Brain pericyte (primary cell): ENCODE results near the gene STRN3.
"Not testable (repeated sequence)": the region's sequence is repeated elsewhere in the genome, so short reads cannot be mapped to it uniquely, and the experiment has no call there.

ENCODE experiments used
- DNase-seq: peaks from one replicate; pipeline ENCODE4 v3.0.0-alpha.2; 2012; ENCODE audit warnings: low read depth, low spot score

STRN3 gene, protein sequence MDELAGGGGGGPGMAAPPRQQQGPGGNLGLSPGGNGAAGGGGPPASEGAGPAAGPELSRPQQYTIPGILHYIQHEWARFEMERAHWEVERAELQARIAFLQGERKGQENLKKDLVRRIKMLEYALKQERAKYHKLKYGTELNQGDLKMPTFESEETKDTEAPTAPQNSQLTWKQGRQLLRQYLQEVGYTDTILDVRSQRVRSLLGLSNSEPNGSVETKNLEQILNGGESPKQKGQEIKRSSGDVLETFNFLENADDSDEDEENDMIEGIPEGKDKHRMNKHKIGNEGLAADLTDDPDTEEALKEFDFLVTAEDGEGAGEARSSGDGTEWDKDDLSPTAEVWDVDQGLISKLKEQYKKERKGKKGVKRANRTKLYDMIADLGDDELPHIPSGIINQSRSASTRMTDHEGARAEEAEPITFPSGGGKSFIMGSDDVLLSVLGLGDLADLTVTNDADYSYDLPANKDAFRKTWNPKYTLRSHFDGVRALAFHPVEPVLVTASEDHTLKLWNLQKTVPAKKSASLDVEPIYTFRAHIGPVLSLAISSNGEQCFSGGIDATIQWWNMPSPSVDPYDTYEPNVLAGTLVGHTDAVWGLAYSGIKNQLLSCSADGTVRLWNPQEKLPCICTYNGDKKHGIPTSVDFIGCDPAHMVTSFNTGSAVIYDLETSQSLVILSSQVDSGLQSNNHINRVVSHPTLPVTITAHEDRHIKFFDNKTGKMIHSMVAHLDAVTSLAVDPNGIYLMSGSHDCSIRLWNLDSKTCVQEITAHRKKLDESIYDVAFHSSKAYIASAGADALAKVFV

DNA sequence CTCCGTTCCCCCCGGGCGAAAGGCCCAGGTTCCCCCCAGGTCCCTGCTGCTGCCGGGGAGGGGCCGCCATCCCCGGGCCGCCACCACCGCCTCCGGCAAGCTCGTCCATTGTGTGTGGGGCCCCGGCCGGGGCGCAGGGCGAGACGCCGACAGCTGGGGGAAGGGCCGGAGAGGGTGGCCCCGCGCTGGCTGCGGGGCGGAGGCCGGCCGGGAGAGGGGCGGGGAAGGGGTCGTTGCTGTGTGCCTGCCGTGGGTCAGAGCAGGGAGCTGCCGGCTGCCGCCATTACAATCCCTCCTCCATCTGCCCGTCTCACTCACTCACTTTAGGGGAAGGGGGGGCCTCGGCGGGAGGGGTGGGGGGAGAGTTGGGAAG, at the start of gene STRN3:
Gene STRN3 (minus strand): TSS at position 303 of the 373 bp plus-strand sequence. CDS start 194 bp downstream, at position 109.
- no peak for DNase-seq

DNA sequence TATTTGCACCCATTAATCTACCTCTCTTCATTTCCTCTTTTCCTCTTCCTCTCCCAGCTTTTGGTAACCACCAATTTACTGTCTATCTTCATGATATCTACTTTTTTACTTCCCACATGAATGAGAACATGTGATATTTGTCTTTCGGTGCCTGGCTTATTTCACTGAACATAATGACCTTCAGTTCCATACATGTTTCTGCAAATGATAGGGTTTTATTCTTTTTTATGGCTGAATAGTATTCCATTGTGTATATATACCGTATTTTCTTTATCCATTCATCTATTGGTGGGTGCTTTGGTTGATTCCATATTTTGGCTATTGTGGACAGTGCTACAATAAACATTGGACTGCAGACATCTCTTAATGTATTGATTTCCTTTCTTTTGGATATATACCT, 49.0 kb upstream of the STRN3 start:
- no peak for DNase-seq

DNA sequence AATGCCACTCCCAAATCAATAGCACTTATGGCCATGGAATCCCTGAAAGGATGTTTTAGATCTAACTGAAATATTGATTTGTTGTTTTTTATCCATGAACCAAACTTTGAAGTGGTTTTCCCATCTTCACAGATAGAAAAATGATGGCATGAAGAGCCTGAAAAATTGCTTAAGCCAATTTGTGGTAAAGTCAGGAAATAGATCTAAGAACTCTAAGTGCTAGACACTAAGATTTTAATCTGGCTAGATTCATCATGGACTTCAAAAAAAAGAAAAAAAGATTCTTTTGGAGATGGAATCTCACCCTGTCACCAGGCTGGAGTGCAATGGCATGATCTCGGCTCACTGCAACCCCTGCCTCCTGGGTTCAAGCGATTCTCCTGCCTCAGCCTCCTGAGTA, 45.0 kb upstream of the STRN3 start:
- no peak for DNase-seq

DNA sequence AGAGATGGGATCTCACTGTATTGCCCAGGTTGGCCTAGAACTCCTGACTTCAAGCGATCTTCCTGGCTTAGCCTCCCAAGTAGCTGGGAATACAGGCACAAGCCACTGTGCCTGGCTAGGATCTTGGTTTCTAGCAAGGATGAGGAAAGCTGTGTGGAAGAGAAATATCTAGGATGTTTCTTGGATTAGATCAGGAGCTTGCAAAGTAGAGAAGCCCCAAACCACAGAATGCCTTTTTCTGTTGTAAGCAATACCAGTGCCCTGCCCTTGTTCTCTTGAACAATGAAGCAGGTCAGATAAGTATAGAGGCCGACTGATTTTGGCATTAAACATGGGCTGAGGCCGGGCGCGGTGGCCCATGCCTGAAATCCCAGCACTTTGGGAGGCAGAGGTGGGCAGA, 44.3 kb upstream of the STRN3 start:
- DNase-seq, result no peak

DNA sequence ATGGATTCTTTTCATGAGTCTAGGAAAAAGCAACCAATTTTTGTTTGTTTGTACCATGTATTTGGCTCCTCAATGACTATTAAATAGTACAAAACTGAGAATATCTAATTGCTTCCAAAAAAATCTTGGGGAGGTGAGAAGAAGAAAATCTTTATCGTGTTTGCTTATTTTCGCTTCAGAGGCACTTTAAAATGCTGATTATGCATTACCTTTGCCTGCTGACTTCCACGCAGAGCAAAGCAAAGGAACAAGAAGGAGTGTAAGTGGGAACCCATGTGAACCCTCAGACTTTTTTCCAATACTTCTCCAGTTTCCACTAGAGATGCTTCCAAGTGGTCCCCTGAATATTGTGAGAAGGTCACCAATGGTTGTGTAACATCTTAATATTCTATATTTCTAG, 43.2 kb upstream of the STRN3 start:
- DNase-seq, result no peak

DNA sequence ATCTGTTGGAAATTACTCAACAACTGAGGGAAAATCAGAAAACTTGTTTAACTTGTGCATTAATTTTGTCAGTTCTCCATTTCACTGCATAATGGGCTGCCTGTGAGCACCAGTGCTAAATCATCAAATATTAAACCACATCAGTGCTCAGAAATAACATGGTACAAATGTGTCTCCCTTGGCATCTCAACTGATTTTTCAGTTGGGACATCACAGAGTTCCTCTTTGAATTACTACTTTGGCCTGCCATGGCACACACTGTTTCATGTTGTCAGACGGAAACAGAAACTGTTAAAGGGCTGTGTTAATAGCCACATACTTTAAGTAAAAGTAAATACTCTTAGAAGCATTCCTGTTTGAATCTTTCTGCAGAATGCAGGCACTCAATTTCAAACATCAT, 42.1 kb upstream of the STRN3 start:
- DNase-seq, result no peak

DNA sequence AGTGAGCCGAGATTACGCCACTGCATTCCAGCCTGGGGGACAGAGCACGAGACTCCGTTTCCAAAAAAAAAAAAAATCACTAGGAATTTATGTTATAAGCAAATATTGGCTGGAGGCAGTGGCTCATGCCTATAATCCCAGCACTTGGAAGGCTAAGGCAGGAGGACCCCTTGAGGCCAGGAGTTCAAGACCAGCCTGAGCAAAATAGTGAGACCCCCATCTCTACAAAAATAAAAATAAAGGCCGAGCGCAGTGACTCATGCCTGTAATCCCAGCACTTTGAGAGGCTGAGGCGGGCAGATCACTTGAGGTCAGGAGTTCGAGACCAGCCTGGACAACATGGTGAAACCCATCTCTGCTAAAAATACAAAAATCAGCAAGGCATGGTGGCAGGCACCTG, 36.7 kb upstream of the STRN3 start:
- DNase-seq, result not testable (repeated sequence)

DNA sequence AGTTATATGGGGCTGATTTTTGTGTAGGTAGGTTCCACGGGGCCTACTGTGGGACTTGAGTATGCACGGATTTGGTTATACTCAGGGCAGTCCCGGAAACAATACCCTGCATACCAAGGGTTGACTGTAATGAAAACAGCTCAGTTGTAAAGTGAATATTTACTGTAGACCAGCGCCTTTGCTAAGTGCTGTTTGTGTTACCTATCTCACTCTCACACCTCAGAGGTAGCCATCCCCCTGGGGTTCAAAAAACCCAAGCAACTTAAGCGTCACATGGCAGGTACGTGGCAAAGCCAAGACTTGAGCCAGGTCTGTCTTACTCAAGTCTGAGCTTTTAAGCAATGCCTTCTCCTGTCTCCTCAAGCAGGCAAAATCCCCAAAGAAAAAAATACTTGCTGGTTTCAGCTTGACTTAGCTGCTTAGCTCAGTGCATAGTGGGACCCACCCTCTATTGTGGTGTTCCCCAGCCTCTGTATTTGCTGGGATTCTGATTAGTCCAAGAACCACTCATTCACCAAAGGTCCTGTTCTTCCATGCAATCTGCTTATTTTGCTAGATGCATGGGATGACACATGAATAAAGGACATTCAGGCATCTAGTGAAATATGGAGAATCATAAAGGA, 34.2 kb upstream of the STRN3 start:
- no peak for DNase-seq

DNA sequence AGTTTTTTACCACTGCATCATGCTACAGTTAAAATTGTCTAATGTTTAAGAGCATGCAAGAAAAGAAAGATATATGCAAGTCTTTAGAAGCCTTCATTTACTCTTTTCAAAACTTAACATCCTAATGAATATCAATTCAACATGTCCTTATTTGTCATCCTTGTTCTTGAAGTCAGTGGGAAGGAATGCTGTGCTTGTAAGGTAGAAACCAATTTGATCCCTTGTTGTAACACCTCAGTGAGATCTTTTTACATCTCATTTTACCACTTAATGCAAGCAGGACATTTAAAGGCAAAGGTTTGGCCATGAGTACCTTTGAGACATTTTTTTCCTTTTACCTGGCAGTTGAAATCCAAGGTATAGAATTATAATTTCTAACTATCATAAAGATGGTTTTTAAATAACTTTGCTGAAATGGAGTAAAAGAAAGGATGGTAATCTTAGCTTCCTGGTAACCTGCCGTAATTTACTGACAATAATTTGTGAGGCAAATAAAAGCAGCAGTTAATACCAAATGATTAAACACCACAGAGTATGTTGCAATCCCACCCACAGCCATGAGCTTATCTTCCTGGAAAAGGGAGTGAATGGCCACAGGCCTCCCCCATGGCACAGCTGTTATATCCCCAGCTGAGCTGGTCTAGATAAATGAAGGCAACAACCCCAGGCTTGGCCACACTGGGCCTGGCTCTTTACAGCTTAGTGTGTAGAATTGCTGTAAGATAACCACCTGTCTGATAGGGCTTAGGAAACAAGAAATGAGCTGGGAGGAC, 33.2 kb upstream of the STRN3 start:
- no peak for DNase-seq

DNA sequence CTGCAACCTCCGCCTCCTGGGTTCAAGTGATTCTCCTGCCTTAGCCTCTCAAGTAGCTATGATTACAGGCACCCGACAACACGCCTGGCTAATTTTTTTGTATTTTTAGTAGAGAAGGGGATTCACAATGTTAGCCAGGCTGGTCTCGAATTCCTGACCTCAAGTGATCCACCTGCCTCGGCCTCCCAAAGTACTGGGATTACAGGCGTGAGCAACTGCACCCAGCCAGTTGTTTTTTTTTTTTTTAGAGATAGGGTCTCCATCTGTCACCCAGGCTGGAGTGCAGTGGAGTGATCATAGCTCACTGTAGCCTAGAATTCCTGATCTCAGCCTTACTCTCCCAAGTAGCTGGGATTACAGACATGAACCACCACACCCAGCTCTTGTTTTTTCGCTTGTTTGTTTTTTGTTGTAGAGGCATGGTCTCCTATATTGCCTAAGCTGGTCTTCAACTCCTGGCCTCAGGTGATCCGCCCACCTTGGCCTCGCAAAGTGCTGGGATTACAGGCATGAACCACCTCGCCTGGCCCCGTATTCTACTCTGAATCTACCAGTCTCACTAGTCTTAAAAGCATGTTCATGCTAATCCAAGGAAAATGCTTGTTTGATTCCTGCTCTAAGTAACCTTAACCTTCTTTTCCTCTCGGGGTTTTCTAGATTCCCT, 31.7 kb upstream of the STRN3 start:
- no peak for DNase-seq

DNA sequence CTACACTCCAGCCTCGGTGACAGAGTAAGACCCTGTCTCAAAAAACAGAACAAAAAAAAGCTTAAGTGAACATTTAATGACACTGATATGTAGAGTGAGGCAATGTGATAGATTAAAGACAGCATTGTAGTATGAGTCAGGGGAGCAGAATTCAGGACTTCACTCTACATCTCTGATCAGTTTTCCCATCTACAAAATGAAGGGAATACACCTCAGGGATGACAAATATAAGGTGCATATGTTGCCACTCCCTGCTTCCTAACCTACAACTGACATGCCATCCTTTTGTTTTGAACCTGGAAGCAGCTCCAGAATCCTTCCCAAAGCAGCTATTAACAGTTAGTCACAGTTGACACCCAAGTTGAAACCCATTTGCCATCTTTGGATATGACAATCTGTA, 30.9 kb upstream of the STRN3 start:
- DNase-seq, result no peak

DNA sequence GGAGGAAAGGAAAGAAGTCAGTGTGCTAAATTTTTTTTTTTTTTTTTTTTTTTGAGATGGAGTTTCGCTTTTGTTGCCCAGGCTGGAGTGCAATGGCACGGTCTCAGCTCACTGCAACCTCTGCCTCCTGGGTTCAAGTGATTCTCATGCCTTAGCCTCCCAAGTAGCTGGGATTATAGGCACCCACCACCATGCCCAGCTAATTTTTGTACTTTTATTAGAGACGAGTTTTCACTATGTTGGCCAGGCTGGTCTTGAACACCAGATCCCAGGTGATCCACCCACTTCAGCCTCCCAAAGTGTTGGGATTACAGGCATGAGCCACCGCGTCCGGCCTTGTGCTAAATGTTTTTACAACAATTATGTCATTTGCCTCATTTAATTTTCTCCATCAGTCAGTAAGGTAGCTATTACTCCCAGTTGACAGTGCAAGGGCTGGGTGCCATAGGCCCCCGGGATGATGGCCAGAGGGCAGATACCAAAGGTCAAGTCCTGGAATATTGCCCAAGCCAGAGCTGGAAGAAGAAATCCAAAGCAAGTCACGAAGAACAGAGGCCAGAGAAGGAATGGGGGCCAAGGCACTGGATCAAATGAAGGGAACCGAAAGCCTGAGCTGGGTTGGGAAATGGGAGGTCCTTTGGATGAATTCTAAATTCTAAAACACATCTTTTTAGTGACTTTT, 26.9 kb upstream of the STRN3 start:
- not testable (repeated sequence) for DNase-seq

DNA sequence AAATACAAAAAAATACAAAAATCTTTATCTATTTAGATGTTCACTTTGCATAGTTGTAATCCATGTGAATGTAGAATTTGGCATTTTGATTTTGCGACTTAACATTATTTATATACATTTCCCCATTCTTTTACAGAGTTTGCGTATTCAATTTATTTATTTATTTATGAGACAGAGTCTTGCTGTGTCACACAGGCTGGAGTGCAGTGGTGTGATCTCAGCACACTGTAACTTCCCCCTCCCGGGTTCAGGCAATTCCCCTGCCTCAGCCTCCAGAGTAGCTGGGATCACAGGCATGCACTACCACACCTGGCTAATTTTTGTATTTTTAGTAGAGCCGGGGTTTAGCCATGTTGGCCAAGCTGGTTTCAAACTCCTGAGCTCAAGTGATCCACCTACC, 25.3 kb upstream of the STRN3 start:
- no peak for DNase-seq

DNA sequence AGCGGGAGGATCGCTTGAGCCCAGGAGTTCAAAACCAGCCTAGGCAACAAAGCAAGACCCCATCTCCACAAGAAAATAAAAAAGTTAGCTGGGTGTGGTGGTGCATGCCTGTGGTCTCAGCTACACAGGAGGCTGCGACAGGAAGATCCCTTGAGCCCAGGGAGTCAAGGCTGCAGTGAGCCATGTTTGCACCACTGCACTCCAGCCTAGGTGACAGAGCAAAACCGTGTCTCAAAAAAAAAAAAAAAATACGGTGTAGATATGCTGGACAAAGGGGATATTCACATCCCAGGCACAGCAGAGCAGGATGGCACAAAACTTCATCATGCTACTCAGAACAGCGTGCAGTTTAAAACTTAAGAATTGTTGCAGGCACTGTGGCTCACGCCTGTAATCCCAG, 24.8 kb upstream of the STRN3 start:
- DNase-seq, result no peak

DNA sequence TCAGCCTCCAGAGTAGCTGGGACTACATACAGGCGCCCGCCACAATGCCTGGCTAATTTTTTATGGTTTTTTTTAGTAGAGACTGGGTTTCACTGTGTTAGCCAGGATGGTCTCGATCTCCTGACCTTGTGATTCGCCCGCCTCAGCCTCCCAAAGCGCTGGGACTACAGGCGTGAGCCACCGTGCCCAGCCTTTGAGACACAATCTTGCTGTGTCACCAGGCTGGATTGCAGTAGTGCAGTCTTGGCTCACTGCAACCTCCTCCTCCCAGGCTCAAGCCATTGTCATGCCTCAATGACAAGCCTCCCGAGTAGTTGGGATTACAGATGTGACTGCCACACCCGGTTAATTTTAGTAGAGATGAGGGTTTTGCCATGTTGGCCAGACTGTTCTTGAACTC, 21.3 kb upstream of the STRN3 start:
- DNase-seq, result no peak

DNA sequence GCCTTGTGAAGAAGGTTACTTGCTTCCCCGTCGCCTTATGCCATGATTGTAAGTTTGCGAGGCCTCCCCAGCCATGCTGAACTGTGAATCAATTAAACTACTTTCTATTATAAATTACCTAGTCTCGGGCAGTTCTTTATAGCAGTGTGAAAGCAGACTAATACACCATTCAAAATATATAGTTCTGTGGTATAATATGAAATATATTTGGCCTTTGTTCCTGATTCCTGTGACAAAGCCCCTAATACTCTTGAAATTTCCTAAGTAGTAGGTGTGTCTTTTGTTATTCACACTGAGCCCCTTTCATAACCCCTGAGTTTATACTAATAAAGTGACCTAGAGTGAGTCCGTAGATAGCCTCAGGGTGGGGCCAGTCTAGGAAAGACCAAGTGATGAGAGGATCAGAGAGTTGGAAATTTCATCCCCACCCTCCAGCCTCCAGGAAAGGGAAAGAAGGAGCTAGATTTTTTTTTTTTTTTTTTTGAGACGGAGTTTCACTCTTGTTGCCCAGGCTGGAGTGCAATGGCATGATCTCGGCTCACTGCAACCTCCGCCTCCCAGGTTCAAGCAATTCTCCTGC, 19.4 kb upstream of the STRN3 start:
- no peak for DNase-seq

DNA sequence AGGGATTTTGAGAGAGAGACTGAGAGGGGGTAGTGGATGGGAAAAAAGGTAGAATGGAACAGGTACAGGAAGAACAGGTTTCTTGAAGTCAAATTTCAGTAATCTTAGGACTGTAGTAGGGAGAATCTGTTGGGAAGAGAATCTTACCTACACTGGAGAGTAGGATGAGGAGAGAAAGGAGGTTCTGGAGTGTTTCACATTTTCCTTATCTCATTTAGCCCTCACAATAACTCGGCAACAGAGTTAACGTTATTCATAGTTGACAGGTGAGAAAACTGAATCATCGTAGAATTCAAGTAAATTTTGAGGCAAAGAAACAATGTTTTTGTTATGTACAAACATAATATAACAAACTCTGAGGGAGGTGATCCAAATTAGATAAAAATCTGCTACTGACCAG, 17.2 kb upstream of the STRN3 start:
- DNase-seq, result no peak

DNA sequence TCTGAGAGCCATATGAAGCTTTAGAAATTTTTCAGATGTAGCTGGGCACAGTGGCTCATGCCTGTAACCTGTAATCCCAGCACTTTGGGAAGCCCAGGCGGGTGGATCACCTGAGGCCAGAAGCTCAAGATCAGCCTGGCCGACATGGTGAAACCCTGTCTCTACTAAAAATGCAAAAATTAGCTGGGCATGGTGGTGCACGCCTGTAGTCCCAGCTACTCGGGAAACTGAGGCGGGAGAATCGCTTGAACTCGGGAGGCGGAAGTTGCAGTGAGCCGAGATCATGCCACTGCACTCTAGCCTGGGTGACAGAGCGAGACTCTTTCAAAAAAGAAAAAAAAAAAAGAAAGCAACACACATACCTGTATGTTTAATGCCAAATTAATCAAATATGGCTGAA, 16.7 kb upstream of the STRN3 start:
- not testable (repeated sequence) for DNase-seq

DNA sequence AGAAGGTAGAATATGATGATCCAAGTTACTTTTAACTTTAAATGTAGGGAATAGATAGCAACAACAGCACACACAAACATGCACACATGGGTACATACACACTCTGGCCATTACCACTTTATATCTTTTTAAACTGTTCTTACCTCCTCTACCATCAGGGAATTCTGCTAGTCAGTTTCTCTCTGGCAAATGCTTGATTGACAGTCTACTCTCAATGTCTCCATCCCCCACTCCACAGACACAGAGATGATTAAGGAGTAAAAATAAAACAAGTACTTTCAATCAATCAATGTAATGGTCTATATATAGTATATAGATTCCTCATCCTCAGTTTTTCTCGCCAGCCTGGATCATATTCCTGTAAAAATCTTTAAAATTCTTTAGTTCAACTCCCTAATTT, 16.1 kb upstream of the STRN3 start:
- DNase-seq, result no peak

DNA sequence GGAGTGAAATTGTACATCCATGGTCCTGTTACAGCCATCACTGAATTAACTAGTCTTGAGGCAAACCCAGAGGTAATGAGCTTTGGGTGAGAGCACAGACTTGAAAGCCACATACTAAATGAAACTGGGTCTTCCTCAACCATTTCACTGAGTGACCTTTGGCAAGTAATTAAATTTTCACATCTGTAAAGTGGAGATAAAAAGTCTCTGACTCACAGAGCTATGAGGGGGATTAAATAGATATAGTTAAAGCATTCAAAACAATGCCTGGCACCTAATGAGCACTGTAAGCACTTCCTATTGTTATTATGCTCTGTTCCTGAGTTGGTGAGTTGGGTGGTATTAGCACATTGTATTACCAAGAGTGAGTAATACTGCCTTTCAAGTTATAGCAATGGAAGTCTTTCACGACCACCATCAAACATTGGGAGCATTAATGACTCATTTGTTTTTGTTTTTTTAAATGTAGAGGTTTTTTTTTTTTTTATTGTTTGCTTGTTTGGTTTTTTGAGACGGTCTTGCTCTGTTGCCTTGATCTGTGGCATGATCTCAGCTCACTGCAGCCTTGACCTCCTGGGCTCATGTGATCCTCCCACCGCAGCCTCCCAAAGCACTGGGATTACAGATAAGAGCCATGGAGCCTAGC, 12.5 kb upstream of the STRN3 start:
- no peak for DNase-seq
